OCI-LY7 (cell line): Measurements from ENCODE around the gene SLC8A1.

ENCODE experiments used
- CTCF ChIP-seq: fragments of 200-600 bp; sonication (generic); conservative IDR thresholded peaks from 2 replicates; pipeline ENCODE4 v1.5.1; 2014; ENCODE audit warnings: mild to moderate bottlenecking, antibody characterized with exemption, low read length, moderate library complexity, mixed read lengths
- EZH2phosphoT487 ChIP-seq: fragments of 200-600 bp; sonication (generic); IDR thresholded peaks from 2 replicates; pipeline ENCODE4 v1.6.1; 2018; ENCODE audit warnings: low read depth, borderline replicate concordance, mild to moderate bottlenecking, mixed run types, antibody characterized with exemption, low read length, moderate library complexity, mixed read lengths

GRCh38 chr2:40428439-40428838, 23.5 kb downstream of the SLC8A1 start:
- TF ChIP-seq CTCF (no peak), EZH2phosphoT487 (no peak)
